A549 (cell line): ENCODE measurements around the gene CUL1. TPM values are rescaled to one million over a fixed set of nuclear protein-coding genes. Genes with fewer than 3 reads are reported as not detected.

Source experiments
- ATAC-seq, 2 experiments: fragments of 200-7000 bp in 1 of 2; fragments of >200 bp in 1 of 2; cut with Nextera tagmentation in 1 of 2; cut with Tn5 transposase in 1 of 2; 3 replicates each; pipeline versions ENCODE4 v1.8.0 to v1.9.1; 2018 to 2020; ENCODE audit warnings: mild to moderate bottlenecking in 1 of 2, moderate library complexity in 1 of 2
- CTCF ChIA-PET: fragments of 300-600 bp; sonication (Branson Sonifier 250); formaldehyde crosslinking; extraction: SDS; loops from one replicate; lab custom pipeline; 2021; ENCODE audit warnings: antibody characterized with exemption, inconsistent platforms; lab: Yijun Ruan, JAX
- POLR2A ChIA-PET: fragments of 350-600 bp; formaldehyde crosslinking; extraction: SDS; loops from one replicate; lab custom pipeline; 2021; ENCODE audit warnings: antibody characterized with exemption, inconsistent platforms; lab: Yijun Ruan, JAX
- DNase-seq, 2 experiments: peaks; one replicate each; pipeline versions ENCODE4 v3.0.0 to v3.0.0-alpha.2; 2011 to 2016; ENCODE audit warnings: low read depth in 1 of 2, low spot score in 1 of 2
- FAIRE-seq: peaks from 2 replicates; lab custom pipeline; 2011; peaks lifted over from hg19 to GRCh38; lab: Jason Lieb, UNC
- H3K27ac ChIP-seq, 2 experiments: fragments of >200 bp; sonication (Bioruptor Twin); formaldehyde crosslinking; 3 replicates each; pipeline ENCODE4 v1.5.1; 2016 to 2017
- H3K4me1 ChIP-seq: fragments of >200 bp; sonication (Bioruptor Twin); formaldehyde crosslinking; 3 replicates; pipeline ENCODE4 v1.6.1; 2016
- H3K4me2 ChIP-seq: fragments of >200 bp; sonication (Bioruptor Twin); formaldehyde crosslinking; 3 replicates; pipeline ENCODE4 v1.6.1; 2016
- H3K4me3 ChIP-seq: fragments of >200 bp; sonication (Bioruptor Twin); formaldehyde crosslinking; 3 replicates; pipeline ENCODE4 v1.5.1; 2016
- H3K9me3 ChIP-seq: fragments of >200 bp; sonication (Bioruptor Twin); formaldehyde crosslinking; 3 replicates; pipeline ENCODE4 v1.6.1; 2016
- EHF ChIP-seq: fragments of 250-450 bp; sonication (Bioruptor Pico); IDR thresholded peaks from 2 replicates; pipeline ENCODE4 v1.5.0; 2020; ENCODE audit warnings: mild to moderate bottlenecking
- EHMT2 ChIP-seq: fragments of 200-600 bp; sonication (generic); IDR thresholded peaks from 2 replicates; pipeline ENCODE4 v1.6.1; 2016; ENCODE audit warnings: antibody characterized with exemption, low read depth, mild to moderate bottlenecking, moderate library complexity
- EP300 ChIP-seq, 2 experiments: fragments of >200 bp; sonication (Bioruptor Twin); formaldehyde crosslinking; IDR thresholded peaks; 2 replicates in 1 of 2; 3 replicates in 1 of 2; pipeline ENCODE4 v1.6.1; 2016 to 2017
- ESRRA ChIP-seq: fragments of 150-350 bp; IDR thresholded peaks from 2 replicates; pipeline ENCODE4 v1.6.1; 2014; ENCODE audit warnings: mild to moderate bottlenecking, low read length, borderline replicate concordance
- FOSB ChIP-seq: fragments of 250-450 bp; sonication (Bioruptor Pico); IDR thresholded peaks from 2 replicates; pipeline ENCODE4 v1.5.0; 2020; ENCODE audit warnings: mild to moderate bottlenecking, moderate library complexity
- HEYL ChIP-seq: fragments of 250-450 bp; sonication (Bioruptor Pico); IDR thresholded peaks from 2 replicates; pipeline ENCODE4 v1.8.0; 2021; ENCODE audit warnings: mild to moderate bottlenecking, moderate library complexity
- HOXA7 ChIP-seq: fragments of 250-450 bp; sonication (Bioruptor Pico); IDR thresholded peaks from 2 replicates; pipeline ENCODE4 v1.5.0; 2020; ENCODE audit warnings: mild to moderate bottlenecking, moderate library complexity
- HOXB13 ChIP-seq: fragments of 250-450 bp; sonication (Bioruptor Pico); IDR thresholded peaks from 2 replicates; pipeline ENCODE4 v1.5.0; 2020; ENCODE audit warnings: low read depth, mild to moderate bottlenecking, moderate library complexity
- NFE2L2 ChIP-seq: fragments of 150-350 bp; conservative IDR thresholded peaks from 2 replicates; pipeline ENCODE4 v1.6.1; 2014; ENCODE audit warnings: low read length
- PHF8 ChIP-seq: fragments of 200-600 bp; sonication (generic); IDR thresholded peaks from 2 replicates; pipeline ENCODE4 v1.6.1; 2016; ENCODE audit warnings: low read depth, mild to moderate bottlenecking, antibody characterized with exemption, moderate library complexity, borderline replicate concordance
- POLR2A ChIP-seq: IDR thresholded peaks from 2 replicates; pipeline ENCODE4 v1.6.1; 2012; ENCODE audit warnings: mild to moderate bottlenecking, low read length
- RAD21 ChIP-seq, 2 experiments: fragments of >200 bp in 1 of 2; sonication (Bioruptor Twin) in 1 of 2; formaldehyde crosslinking in 1 of 2; IDR thresholded peaks in 1 of 2; conservative IDR thresholded peaks in 1 of 2; 2 replicates in 1 of 2; 3 replicates in 1 of 2; pipeline ENCODE4 v1.6.1; 2012 to 2018; ENCODE audit warnings: inconsistent platforms in 1 of 2
- RARB ChIP-seq: fragments of 250-450 bp; sonication (Bioruptor Pico); IDR thresholded peaks from 2 replicates; pipeline ENCODE4 v1.8.0; 2021; ENCODE audit warnings: mild to moderate bottlenecking, moderate library complexity
- RCOR1 ChIP-seq: fragments of 150-350 bp; IDR thresholded peaks from 2 replicates; pipeline ENCODE4 v1.6.1; 2014; ENCODE audit warnings: antibody characterized with exemption, low read length, low read depth
- SMC3 ChIP-seq: fragments of >200 bp; sonication (Bioruptor Twin); formaldehyde crosslinking; IDR thresholded peaks from 3 replicates; pipeline ENCODE4 v1.6.1; 2018; ENCODE audit warnings: inconsistent platforms
- SREBF2 ChIP-seq: fragments of 450-650 bp; IDR thresholded peaks from 2 replicates; pipeline ENCODE4 v1.6.1; 2014; ENCODE audit warnings: mild to moderate bottlenecking, moderate library complexity
- TP53 ChIP-seq: fragments of 250-450 bp; sonication (Bioruptor Pico); IDR thresholded peaks from 2 replicates; pipeline ENCODE4 v1.5.0; 2021; ENCODE audit warnings: mild to moderate bottlenecking, moderate library complexity
- ZFP36 ChIP-seq: fragments of 450-650 bp; IDR thresholded peaks from 2 replicates; pipeline ENCODE4 v1.6.1; 2014; ENCODE audit warnings: borderline replicate concordance; ENCODE audit not compliant: partially characterized antibody
- WGBS: methylation state at CpG from one replicate; pipeline ENCODE4 v1.1.6; 2017; ENCODE audit errors: missing lambda C conversion rate; 5-methylcytosine and 5-hydroxymethylcytosine counted together
- polyA plus RNA-seq, 4 experiments: library from polyadenylated mRNA; depleted of rRNA in 3 of 4; stranded (reverse); fragments of >200 nt; fragmentation: RNase III in 1 of 4; extraction: RNeasy Plus Mini Kit Qiagen cat#74134 plus additional on column Dnase treatment in 1 of 4; gene quantifications; 2 replicates in 3 of 4; 3 replicates in 1 of 4; pipeline ENCODE4 v1.2.3, GENCODE V29; 2011 to 2017
- TF ChIP-seq, protein P1 (sequence below): fragments of 250-450 bp; sonication (Bioruptor Pico); IDR thresholded peaks from 2 replicates; pipeline ENCODE4 v1.5.0; 2021; ENCODE audit warnings: mild to moderate bottlenecking, moderate library complexity, borderline replicate concordance
- TF ChIP-seq, protein P2 (sequence below): fragments of 450-650 bp; IDR thresholded peaks from 2 replicates; pipeline ENCODE4 v1.6.1; 2014; ENCODE audit warnings: antibody characterized with exemption
- TF ChIP-seq, protein P3 (sequence below): fragments of >200 bp; sonication (Bioruptor Twin); formaldehyde crosslinking; IDR thresholded peaks from 3 replicates; pipeline ENCODE4 v1.5.1; 2016
- TF ChIP-seq, protein P4 (sequence below): fragments of >200 bp; sonication (Bioruptor Twin); formaldehyde crosslinking; IDR thresholded peaks from 3 replicates; pipeline ENCODE4 v1.6.1; 2016
- TF ChIP-seq, protein P5 (sequence below): IDR thresholded peaks from 2 replicates; pipeline ENCODE4 v1.6.1; 2012; ENCODE audit warnings: low read depth, borderline replicate concordance
- TF ChIP-seq, protein P6 (sequence below): fragments of 250-450 bp; sonication (Bioruptor Pico); IDR thresholded peaks from 2 replicates; pipeline ENCODE4 v1.5.0; 2020; ENCODE audit warnings: low read depth, mild to moderate bottlenecking, moderate library complexity

Gene CUL1
- polyA plus RNA-seq, 2 of the 4 experiments (the other 2 are of a cell fraction), result 57.9 to 70.6 TPM

DNA sequence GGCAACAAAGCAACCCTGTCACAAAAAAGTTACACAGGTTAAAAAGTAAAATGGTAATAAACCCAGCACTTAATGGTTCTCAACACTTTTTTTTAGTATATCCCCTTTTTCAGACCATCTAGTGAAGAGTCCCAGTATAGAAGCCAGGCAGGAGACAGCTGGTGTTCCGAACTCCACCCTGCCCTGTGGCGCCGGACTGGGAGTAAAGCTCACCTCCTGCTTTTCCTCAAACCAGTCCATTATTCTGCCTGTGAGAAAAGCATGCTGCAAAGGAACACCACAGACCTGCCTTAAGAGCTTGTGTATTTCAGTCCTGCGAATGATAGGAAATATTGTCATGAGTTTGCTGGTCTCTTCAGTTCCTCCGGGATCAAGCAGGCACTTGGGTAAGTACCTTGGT lies 104.4 kb downstream of the CUL1 start:
- ATAC-seq, result peak in 1 of 2 experiments; percentile 41; a peak in 3 of 6 replicates
- Histone ChIP-seq H3K9me3 (no peaks in the 10 kb centered on the region), H3K27ac (no peak overlapping the region), H3K4me2 (no peak overlapping the region), H3K4me1 (no peaks in the 10 kb centered on the region), H3K4me3 (no peak overlapping the region)
- whole genome bisulfite sequencing, result 88% methylated on average over 5 of the region's 5 CpGs
- POLR2A ChIA-PET, result no interaction called here
- no peak for FAIRE-seq
- TF ChIP-seq HOXA7 (CRISPR knock-in tag) (no peak), EHMT2 (no peak), HEYL (CRISPR knock-in tag) (no peak), FOSB (CRISPR knock-in tag) (no peak), TP53 (CRISPR knock-in tag) (no peak), EP300 (IDR thresholded peaks at IDR 0.05) (no peak), POLR2A (no peak), RAD21 (conservative IDR thresholded peaks at IDR 0.05 in 1 of 2, IDR thresholded peaks at IDR 0.05 in 1 of 2) (no peak), RARB (no peak), EHF (no peak), ZFP36 (no peak)
- TF ChIP-seq, protein P1, sequence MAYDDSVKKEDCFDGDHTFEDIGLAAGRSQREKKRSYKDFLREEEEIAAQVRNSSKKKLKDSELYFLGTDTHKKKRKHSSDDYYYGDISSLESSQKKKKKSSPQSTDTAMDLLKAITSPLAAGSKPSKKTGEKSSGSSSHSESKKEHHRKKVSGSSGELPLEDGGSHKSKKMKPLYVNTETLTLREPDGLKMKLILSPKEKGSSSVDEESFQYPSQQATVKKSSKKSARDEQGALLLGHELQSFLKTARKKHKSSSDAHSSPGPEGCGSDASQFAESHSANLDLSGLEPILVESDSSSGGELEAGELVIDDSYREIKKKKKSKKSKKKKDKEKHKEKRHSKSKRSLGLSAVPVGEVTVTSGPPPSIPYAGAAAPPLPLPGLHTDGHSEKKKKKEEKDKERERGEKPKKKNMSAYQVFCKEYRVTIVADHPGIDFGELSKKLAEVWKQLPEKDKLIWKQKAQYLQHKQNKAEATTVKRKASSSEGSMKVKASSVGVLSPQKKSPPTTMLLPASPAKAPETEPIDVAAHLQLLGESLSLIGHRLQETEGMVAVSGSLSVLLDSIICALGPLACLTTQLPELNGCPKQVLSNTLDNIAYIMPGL (CRISPR knock-in tag), result no peak
- no peak for DNase-seq
- CTCF ChIA-PET, result no interaction called here

DNA sequence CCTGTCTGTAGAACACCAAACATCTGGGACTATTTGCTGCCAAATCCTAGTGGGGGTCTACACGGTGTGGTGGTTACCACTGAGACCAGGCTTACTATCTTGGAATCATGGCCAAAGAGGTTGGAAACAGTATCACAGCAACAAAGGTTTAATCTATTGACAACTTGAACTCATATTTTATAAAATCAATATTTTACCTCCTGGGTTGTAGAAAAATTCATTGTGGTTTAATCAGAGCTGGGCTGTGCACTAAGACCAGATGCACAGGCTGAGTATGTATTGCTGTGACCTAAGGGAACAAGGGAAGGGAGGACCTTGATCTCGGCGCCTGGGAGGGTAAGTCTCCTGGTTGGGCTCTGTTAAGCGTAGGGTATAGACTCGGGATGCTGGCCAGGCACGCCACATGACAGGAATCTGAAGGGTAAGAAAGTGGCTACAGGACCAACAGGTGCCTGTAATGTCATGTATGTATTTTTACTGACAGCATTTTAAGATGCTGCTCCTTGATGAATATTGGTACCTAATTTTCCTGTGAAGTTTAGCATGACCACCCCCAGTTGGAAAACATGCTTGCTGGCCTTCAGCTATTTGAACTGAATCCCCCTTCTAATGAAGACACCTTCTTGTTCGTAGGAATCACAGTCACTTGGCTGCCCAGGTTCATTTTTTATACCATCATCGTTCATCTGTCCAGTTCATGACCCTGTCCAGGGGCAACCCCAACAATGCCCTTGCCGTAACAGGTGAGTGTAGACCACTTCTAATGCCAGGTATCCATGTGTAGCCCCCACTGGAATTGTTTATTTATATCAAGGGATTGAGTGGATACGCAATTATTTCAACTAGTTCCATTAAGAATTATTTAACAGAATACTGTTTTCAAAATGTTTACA lies 105.9 kb downstream of the CUL1 start:
- Histone ChIP-seq H3K27ac (no peak overlapping the region), H3K4me1 (no peaks in the 10 kb centered on the region), H3K4me2 (no peak overlapping the region), H3K4me3 (no peak overlapping the region), H3K9me3 (no peaks in the 10 kb centered on the region)
- ChIA-PET POLR2A (no interaction called here), CTCF (interaction anchor here (0.7 to 1.6 kb wide), 4 partner anchors 11 to 229 kb away, joined by 3 to 6 read pairs (median 4); no protein-coding TSS in a partner anchor)
- WGBS, result 79% methylated on average over 10 of the region's 10 CpGs
- ATAC-seq (peak in 1 of 2 experiments; percentile 14; a peak in 2 of 6 replicates), FAIRE-seq (no peak), DNase-seq (no peak)
- TF ChIP-seq RCOR1 (no peak), POLR2A (no peak), PHF8 (no peak), FOSB (CRISPR knock-in tag) (no peak), EP300 (IDR thresholded peaks at IDR 0.05) (no peak), HOXB13 (CRISPR knock-in tag) (no peak), EHMT2 (no peak), SREBF2 (no peak), ESRRA (no peak), NFE2L2 (no peak), SMC3 (no peak)
- TF ChIP-seq, protein P2, sequence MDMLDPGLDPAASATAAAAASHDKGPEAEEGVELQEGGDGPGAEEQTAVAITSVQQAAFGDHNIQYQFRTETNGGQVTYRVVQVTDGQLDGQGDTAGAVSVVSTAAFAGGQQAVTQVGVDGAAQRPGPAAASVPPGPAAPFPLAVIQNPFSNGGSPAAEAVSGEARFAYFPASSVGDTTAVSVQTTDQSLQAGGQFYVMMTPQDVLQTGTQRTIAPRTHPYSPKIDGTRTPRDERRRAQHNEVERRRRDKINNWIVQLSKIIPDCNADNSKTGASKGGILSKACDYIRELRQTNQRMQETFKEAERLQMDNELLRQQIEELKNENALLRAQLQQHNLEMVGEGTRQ, result no peak
- TF ChIP-seq, protein P3, sequence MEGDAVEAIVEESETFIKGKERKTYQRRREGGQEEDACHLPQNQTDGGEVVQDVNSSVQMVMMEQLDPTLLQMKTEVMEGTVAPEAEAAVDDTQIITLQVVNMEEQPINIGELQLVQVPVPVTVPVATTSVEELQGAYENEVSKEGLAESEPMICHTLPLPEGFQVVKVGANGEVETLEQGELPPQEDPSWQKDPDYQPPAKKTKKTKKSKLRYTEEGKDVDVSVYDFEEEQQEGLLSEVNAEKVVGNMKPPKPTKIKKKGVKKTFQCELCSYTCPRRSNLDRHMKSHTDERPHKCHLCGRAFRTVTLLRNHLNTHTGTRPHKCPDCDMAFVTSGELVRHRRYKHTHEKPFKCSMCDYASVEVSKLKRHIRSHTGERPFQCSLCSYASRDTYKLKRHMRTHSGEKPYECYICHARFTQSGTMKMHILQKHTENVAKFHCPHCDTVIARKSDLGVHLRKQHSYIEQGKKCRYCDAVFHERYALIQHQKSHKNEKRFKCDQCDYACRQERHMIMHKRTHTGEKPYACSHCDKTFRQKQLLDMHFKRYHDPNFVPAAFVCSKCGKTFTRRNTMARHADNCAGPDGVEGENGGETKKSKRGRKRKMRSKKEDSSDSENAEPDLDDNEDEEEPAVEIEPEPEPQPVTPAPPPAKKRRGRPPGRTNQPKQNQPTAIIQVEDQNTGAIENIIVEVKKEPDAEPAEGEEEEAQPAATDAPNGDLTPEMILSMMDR, result no peak
- TF ChIP-seq, protein P4, sequence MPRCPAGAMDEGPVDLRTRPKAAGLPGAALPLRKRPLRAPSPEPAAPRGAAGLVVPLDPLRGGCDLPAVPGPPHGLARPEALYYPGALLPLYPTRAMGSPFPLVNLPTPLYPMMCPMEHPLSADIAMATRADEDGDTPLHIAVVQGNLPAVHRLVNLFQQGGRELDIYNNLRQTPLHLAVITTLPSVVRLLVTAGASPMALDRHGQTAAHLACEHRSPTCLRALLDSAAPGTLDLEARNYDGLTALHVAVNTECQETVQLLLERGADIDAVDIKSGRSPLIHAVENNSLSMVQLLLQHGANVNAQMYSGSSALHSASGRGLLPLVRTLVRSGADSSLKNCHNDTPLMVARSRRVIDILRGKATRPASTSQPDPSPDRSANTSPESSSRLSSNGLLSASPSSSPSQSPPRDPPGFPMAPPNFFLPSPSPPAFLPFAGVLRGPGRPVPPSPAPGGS, result no peak
- TF ChIP-seq, protein P5, sequence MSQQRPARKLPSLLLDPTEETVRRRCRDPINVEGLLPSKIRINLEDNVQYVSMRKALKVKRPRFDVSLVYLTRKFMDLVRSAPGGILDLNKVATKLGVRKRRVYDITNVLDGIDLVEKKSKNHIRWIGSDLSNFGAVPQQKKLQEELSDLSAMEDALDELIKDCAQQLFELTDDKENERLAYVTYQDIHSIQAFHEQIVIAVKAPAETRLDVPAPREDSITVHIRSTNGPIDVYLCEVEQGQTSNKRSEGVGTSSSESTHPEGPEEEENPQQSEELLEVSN, result no peak
- TF ChIP-seq, protein P1 (CRISPR knock-in tag), result no peak
- TF ChIP-seq, protein P6, sequence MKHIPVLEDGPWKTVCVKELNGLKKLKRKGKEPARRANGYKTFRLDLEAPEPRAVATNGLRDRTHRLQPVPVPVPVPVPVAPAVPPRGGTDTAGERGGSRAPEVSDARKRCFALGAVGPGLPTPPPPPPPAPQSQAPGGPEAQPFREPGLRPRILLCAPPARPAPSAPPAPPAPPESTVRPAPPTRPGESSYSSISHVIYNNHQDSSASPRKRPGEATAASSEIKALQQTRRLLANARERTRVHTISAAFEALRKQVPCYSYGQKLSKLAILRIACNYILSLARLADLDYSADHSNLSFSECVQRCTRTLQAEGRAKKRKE (CRISPR knock-in tag), result no peak
